Measurements from ENCODE around the gene CASTOR1.

CASTOR1 gene

DNA sequence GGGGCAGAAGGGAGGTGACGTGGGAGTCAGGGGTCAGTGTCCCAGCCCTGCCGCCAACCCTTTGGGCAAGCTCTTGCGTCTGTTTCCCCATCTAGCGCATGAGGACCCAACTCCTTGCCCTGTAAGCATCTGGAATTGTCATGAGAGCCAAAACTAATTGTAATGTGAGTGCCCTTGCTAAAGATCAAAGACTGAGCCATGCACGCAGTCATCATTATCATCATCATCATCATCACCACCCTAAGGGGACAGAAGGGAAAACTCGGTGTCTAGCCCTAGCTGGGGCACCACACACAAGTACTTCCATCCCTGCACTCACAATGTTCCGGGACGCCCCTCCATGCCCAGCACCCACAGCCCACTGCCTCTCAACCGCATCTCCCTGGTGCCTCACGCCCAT is 45.2 kb downstream of the CASTOR1 start:
- no peak for DNase-seq (ENCODE audit: low read depth)

DNA sequence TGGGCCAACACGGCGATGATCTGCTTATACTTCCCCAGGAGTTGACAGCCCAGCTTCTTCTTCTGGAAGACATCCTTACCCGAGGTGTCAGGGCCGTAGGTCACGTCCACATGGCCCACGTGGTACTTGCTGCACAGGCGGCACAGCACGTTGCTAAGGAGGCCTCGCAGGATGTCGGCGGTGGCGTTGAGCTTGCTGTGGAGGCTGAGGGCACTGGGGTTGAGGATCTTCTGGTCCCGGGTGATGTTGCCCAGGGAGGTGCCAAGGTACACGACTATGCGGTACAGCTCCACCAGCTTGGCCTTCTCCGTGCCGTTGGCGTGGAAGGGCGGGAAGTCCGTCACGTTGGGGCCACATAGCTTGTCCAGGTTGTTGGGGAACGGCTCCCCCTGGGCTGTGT is 45.6 kb downstream of the CASTOR1 start:
- no peak for DNase-seq (ENCODE audit: low read depth)

DNA sequence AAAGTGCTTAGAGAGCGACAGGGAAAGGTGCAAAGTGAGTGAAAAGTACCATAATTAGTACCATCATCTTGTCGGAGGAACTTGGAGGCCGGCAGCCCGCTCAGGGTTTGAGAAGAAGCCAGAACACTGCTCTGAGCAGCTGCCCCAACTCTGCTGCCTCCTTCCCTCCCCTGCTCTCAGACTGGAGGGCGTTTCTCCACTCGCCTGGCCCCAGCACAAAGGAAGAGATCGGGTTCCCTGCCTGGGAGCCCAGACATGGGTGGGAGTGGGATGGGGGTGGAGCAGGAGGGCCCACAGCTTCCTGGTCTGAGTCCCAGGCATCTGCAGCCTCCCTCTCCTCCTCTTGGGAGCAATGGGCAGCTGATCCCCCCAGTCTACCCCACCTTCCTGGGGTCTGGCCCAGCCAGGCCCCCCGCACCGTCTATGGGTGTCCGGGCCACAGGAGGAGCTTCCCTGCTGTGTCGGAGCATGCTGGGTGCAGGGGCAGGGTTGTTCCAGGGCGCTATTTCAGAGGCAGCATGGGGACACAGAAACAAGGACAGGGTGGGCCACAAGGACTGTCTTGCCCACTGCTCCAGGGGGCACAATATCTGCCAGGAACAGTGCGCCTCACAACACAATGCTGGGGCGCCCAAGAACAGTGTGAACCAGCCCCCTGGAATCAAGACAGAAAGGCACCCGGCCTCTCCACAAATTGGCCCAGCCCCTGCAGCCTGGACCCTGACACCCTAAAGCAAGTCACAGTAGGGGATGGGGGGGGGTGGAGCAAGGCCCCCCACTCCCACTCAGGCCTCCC is 47.5 kb downstream of the CASTOR1 start:
- no peak for DNase-seq (ENCODE audit: low read depth)

DNA sequence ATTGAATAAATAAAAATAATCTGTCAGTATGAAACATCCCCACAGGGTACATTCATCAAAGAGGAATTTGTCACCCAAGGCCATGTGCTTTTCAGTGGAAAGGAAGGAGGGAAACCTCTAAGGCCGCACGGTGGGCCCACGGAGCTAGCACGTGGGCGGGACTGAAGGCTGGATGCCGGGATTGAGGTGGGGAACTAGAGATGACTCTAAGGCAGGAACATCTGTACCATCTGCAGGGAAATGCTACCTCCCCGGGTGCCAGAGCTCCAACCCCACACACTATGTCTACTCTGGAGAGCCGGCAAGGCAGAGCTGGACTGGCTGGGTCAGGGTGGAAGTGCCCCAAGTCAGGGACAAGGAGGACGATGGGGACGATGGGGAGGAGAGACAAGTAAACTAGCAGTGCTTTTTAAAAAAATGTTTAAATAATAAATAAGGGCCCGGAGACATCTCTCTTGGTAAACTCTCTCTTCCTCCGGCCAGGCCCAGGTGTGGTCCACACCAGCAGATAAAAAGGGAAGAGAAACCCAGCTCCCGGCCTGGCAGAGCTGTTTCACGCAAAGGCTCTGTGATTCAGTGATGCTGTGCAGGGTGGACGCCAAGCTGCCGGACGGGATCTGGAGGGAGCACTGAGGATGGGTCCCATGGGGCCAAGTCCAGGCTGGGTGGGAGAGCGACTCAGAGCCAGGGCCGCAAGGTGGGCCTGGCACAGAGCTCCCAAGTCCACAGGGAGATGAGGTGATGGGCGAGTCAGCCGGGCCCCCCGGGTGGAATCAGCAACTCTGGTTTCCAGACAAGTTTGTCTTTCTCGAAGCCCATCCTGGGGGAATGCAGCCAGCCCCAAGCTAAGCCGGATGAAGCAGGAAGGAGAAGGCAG is 48.5 kb downstream of the CASTOR1 start:
- DNase-seq (ENCODE audit: low read depth) = no peak

DNA sequence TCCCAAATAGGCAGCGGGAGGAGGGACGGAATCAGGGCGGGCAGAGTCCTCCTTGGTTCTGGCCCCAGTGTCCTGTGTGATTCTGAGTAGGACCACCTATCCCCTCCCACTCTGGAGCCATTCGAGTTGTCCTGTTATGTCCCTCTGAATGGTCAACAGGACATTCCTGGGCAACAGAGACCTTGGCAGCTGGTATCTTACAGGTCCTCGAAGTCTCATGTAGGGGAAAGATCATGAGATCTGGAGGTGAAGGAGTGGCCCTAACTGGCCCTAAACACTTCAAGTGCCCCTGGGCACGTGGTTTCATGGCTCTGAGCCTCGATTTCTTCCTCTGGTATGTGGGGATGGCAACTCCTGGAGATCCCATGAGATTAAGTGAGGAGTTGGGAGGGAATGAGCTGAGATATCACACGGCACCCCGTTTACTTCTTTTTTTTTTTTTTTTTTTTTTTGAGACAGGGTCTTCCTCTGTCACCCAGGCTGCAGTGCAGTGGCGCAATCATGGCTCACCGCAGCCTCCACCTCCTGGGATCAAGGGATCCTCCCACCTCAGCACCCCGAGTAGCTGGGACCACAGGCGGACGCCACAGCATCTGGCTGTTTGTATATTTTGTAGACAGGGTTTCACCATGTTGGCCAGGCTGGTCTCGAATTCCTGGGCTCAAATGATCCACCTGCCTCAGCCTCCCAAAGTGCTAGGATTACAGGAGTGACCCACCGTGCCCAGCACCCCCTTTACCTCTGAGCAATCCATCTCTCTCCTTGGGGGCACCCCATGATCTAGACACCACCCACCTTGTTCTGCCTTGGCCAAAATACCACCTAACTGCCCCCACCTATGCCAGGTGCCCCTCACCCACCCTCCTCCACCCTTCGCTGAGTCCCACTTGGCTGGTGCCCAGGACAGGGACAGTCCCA is 49.6 kb downstream of the CASTOR1 start:
- no peak for DNase-seq (ENCODE audit: low read depth)

DNA sequence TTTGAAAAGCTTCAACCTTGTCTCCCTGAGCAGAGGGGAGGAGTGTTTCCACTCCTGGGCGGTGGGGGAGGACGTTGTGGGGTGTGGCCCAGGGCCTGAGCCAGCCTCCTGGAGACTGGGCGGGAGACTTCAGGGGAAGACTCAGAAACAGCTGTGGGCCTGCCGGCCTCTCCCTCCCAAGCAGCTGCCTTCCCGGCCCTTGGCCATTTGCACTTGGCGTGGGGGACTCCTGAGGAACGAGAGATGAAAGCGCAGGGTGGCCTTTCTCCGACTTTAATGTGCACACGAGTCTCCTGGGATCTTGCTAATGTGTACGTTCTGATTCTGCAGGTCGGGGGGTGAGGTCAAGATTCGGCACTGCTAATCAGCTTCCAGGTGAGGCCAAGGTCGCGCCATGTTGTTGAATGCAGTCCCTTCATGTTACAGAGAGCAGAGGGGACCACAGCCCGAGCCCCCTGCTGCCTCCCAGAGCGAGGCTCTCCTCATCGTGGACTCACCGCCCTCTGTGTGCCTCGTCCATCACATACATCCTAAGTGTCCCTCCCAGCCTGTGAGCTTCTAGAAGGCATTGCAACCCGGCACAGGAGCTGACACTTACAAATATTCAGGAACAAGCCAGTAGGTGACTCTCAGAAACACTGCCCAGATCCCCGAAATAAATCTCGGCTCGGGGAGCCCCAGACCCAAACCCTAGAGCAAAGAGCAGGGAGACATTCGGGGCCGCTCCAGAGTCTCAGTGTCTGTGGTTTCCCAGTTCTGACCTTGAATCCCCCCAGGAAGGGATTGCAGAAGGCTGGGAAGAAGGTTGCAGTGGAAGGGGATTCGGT is 50.4 kb downstream of the CASTOR1 start:
- no peak for DNase-seq (ENCODE audit: low read depth)

DNA sequence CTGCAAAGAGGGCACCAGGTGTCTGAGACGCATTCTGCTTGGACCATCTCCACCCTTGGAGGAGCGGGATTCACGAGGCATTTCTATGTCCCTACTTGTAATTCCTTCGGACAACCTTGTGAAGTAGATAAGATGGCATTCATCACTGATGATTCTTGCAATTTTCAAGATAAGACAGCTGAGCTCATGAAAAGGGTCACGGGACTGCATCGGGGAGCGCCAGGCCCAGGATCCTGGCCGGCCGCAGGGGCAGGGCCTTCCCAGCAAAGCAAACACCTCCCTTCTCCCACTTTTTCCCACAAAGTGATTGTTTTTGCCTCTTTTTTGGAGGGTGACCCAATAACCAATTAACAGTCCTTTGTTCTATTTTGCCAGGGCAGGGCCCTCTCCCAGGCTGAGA is 51.2 kb downstream of the CASTOR1 start:
- no peak for DNase-seq (ENCODE audit: low read depth)

DNA sequence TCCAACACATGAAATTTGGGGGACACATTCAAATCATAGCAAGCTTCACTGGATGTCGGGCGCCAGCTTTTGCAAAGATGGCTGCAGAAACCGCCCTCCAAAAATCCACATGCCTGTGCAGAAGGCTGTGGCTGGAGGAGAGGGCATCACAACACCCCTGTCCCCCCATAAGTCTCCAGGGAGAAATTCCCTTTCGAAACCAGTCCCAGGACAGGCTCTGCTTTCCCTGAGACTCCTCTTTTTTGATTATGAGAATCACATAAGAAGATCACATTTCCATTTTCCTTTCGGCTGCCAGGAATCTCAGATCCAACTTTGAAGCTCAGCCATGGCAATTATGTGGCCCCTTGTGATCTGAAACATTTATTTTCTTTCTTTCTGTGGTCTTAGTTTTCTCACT is 52.4 kb downstream of the CASTOR1 start:
- no peak for DNase-seq (ENCODE audit: low read depth)

DNA sequence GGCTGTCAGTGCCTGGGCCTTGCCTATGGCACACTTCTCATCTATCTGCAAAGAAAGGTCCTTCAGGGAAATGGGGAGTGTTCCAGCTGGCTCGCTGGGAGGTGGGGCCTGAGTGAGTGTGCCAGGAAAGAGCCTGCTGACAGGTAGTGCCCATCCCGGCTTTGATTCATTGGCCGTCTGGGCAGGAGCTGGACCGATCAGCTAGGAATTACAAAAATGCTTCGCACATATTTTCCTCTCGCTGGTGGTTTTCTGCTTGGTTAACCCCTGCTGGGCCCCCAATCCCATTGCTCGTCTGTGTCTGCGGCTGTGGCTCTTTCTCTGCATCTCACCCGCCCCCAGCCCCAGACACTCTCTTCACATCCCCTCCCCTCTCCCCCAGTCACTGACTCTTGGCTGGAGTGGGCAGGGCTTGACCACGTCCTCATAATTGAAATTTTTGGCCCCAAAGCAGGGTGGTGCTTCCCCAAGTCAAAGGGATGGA is 53.6 kb downstream of the CASTOR1 start:
- no peak for DNase-seq (ENCODE audit: low read depth)

All from activated T-helper 9 cell treated with anti-CD3 and anti-CD28 coated beads, Interleukin-2, amount 50 U/mL, for 16 hours (primary cell).